ENCODE measurements around the gene ACOX2.
A peak's percentile ranks its signal among the peaks of the same experiment; 100 is the strongest.

- no peak for TF ChIP-seq BHLHE40 (IDR thresholded peaks at IDR 0.05; ENCODE audit: borderline replicate concordance in 1 of 2, low read depth in 2 of 2, low read length in 1 of 2)
- TF ChIP-seq YY1 (IDR thresholded peaks at IDR 0.05; ENCODE audit: low read depth, low read length), result no peak
- no peak for TF ChIP-seq EZH2 (IDR thresholded peaks at IDR 0.05; ENCODE audit: borderline replicate concordance, control insufficient read depth, low read depth, low read length)
- no peak for TF ChIP-seq CBX5 (IDR thresholded peaks at IDR 0.05; ENCODE audit: low read depth)
- peak; percentile 29 to 37 (median 35); a peak in 3 of 6 replicates for TF ChIP-seq CTCF (IDR thresholded peaks at IDR 0.05 in 2 of 3, conservative IDR thresholded peaks at IDR 0.05 in 1 of 3; ENCODE audit: control insufficient read depth in 2 of 3, extremely low read depth in 1 of 3, insufficient read depth in 1 of 3, low read depth in 3 of 3, low read length in 3 of 3)
- TF ChIP-seq NRF1 (conservative IDR thresholded peaks at IDR 0.05; ENCODE audit: low read depth, low read length), result no peak
- TF ChIP-seq ZNF384 (IDR thresholded peaks at IDR 0.05; ENCODE audit: borderline replicate concordance, low read depth, low read length), result no peak
- no peak for TF ChIP-seq STAT1 (conservative IDR thresholded peaks at IDR 0.05)
- TF ChIP-seq MYC (IDR thresholded peaks at IDR 0.05; ENCODE audit: insufficient read depth, insufficient read length, insufficient replicate concordance, low read length, severe bottlenecking), result no peak
- TF ChIP-seq ELK1 (IDR thresholded peaks at IDR 0.05; ENCODE audit: low read depth, low read length), result no peak
- no peak for TF ChIP-seq SP1 (IDR thresholded peaks at IDR 0.05; ENCODE audit: low read depth, low read length)
- no peak for TF ChIP-seq NFXL1 (IDR thresholded peaks at IDR 0.05; ENCODE audit: borderline replicate concordance)
- no peak for TF ChIP-seq EP300 (IDR thresholded peaks at IDR 0.05; ENCODE audit: borderline replicate concordance in 1 of 2, control insufficient read depth in 1 of 2, low read depth in 2 of 2, low read length in 2 of 2)
- TF ChIP-seq REST (IDR thresholded peaks at IDR 0.05; ENCODE audit: low read depth, low read length), result no peak
Observed at GRCh38 chr3:58529516-58530353, 7.3 kb downstream of the ACOX2 start.
